Gastroesophageal sphincter (tissue), 3 donors: Measurements from ENCODE around the gene EIF3J.

Source experiments
- CTCF ChIP-seq, 4 experiments: fragments of 200-600 bp in 2 of 4; fragments of 450-650 bp in 2 of 4; sonication (generic) in 1 of 4; IDR thresholded peaks; one replicate each; pipeline ENCODE4 v1.5.1; 2017 to 2019; ENCODE audit warnings: antibody characterized with exemption in 4 of 4, mild to moderate bottlenecking in 2 of 4, moderate library complexity in 2 of 4
- POLR2AphosphoS5 ChIP-seq: sonication (generic); formaldehyde crosslinking; IDR thresholded peaks from one replicate; pipeline ENCODE4 v1.6.1; 2017; ENCODE audit warnings: antibody characterized with exemption

DNA sequence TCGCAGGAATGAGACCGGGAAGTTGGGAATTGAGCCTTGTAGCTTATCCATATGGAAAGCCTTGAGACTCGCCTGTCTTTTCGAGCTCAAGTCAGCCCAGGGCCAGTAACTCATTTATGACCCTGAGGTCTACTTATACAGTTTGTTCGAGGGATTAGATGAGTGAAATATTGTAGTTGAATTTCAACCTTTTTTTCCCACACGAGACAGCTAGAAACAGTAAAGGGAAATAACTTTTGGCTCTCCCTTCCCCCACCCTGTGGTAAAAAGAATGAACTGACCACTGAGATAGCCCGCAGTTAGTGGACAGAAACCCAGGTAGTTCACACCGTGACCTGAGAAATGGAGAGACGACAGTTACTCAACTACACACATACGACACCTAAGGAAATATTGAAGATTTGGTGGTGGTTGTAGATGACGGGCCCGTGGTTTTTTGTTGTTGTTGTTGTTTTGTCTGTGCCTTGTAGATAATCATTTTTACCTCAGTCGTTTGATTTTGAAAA is 841 bp downstream of the EIF3J start:
- peak in 1 of 4 experiments; percentile 14 for TF ChIP-seq CTCF (IDR thresholded peaks at IDR 0.05)
- TF ChIP-seq POLR2AphosphoS5 = peak; percentile 5
